ENCODE results near the gene PARD6B. TPM values are rescaled to one million over a fixed set of nuclear protein-coding genes. Genes with fewer than 3 reads are reported as not detected.

PARD6B gene
- total and polyA plus RNA-seq, 2 of the 13 experiments (the other 11 are each of a cell fraction or from before 2014, with no cell fraction given), result 6.9 to 22.2 TPM

DNA sequence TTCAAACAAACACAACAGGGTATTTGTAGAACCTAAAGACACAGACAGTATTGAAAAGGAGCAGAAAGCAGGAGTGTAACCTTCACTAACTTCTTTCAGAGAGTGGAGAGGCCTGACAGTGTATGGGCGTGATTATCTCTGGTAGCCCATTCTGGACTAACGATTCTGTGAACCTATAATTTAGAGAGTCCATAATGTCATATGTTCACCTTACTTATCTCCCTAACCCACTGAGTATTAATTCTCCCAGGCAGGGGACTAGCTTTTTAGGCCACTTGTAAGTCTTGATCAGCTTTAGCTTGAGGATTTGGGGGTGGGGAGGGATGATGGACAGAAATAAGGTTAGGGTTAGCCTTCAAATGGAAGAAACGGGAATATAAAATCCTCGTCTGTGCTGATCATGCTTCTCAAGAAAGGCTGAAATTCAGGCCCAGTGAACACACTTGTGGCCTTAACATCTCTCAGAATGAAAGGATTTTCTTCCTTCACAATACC, 2.8 kb upstream of the PARD6B start (continued):
- no peak for TF ChIP-seq TARDBP (CRISPR knock-in tag; IDR thresholded peaks at IDR 0.05)
- TF ChIP-seq THAP11 (CRISPR knock-in tag; IDR thresholded peaks at IDR 0.05), result peak; percentile 9; the same call in 1 of the 2 replicates
- TF ChIP-seq EED (CRISPR knock-in tag; IDR thresholded peaks at IDR 0.05), result no peak
- no peak for TF ChIP-seq RBFOX2 (IDR thresholded peaks at IDR 0.05; ENCODE audit: low read depth, low read length)
- TF ChIP-seq ZIK1 (CRISPR knock-in tag; IDR thresholded peaks at IDR 0.05; ENCODE audit: borderline replicate concordance, low read depth), result no peak
- no peak for TF ChIP-seq ZZZ3 (CRISPR knock-in tag; IDR thresholded peaks at IDR 0.05; ENCODE audit: borderline replicate concordance)
- no peak for TF ChIP-seq ZNF234 (CRISPR knock-in tag; conservative IDR thresholded peaks at IDR 0.05)
- no peak for TF ChIP-seq ZBTB3 (CRISPR knock-in tag; IDR thresholded peaks at IDR 0.05; ENCODE audit: borderline replicate concordance, low read depth)
- no peak for TF ChIP-seq SUZ12 (IDR thresholded peaks at IDR 0.05; ENCODE audit: low read depth, low read length)
- no peak for TF ChIP-seq BHLHE40 (IDR thresholded peaks at IDR 0.05; ENCODE audit: low read length)
- no peak for TF ChIP-seq BRCA1 (CRISPR knock-in tag; IDR thresholded peaks at IDR 0.05)

DNA sequence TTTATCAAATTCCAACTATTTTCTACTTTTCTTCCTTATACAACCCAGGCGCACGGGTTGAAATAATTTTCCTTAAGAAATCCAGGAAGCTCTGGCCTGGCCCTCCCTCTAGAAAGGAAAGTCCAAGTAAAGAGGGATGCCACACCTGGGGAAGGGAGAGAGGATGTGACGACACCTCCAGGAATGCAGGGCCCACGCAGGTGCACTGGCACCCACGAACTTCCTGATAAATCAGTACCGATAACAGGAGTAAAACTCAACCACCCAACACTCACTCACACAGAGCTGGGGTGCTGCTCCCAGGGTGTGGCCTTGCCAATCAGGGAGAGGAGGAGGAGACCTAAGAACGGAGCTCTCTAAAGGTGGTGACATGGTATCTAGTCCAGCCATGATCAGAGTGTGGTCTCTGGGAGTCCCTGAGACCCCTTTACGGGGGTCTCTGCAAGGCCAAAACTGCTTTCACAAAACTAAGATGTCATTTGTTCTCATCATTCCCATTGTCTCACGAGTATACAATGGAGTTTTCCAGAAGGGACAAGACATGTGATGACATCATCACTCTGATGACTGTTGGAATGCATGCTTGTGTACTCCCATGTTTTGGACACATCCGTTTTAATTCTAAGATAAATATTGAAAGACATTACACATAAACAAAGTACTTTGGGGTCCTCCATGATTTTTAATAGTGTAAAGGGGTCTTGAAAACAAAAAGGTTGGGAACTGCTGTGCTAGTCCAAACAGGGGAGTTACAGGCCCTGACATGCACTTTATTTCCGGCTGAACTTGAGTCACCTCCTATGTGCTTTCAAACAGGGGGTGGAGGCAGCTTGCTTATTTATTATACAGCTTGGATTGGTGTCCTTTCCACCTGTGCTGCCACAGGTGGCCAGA, 2.2 kb upstream of the PARD6B start:
- CTCF ChIA-PET (ENCODE audit: low intra/inter-chr PET ratio, low total read pairs), result no interaction called here
- POLR2A ChIA-PET, result interaction anchor here (0.7 to 3.5 kb wide), 14 partner anchors 12 to 230 kb away, joined by 3 to 65 read pairs (median 4); no protein-coding TSS in a partner anchor
- H3K4me1 ChIP-seq (ENCODE audit: insufficient read depth, low read length), result peaks cover 76% of the 10 kb centered on the region
- FAIRE-seq (no peak), ATAC-seq (no peak), DNase-seq (ENCODE audit: low spot score) (peak; percentile 75)
- intact Hi-C loops (cut with micrococcal nuclease; ENCODE audit: unreplicated experiment), result loop anchor here (5.0 kb wide), 1 partner anchor 82 kb away; no protein-coding TSS in a partner anchor
- H3K79me2 ChIP-seq (ENCODE audit: insufficient read depth, low read length), result peaks cover 28% of the 10 kb centered on the region
- H3K4me3 ChIP-seq (replicated peaks in 1 of 3; ENCODE audit: insufficient read depth in 1 of 3, low read depth in 2 of 3, low read length in 3 of 3), result peak overlapping the region; percentile 73 to 87 (median 75)
- peak overlapping the region; percentile 99 for H3K4me2 ChIP-seq (ENCODE audit: low read depth, low read length)
- peak overlapping the region; percentile 74 for H3K9ac ChIP-seq (ENCODE audit: insufficient read depth, low read depth, low read length)
- no TSS peak for BruUV-seq (replicated peaks)
- no peaks in the 10 kb centered on the region for H3K9me3 ChIP-seq (ENCODE audit: low read length)
- in situ Hi-C loops (cut with HindIII; ENCODE audit: extremely low pct_ligation_motif_present, low pct_unique_long_range_greater_than_20kb), result loop anchor here (25.0 kb wide), 1 partner anchor 92 kb away; no protein-coding TSS in a partner anchor
- no peaks in the 10 kb centered on the region; a peak in 1 of 5 replicates for H3K27me3 ChIP-seq (ENCODE audit: control insufficient read depth in 1 of 2, insufficient read depth in 2 of 2, low read length in 2 of 2)
- peak overlapping the region; percentile 66 for H3K27ac ChIP-seq (ENCODE audit: extremely low read length, insufficient read depth, low read length)
- 12% methylated on average over 11 of the region's 11 CpGs for WGBS (ENCODE audit: low lambda C conversion rate)
- H2AFZ ChIP-seq (ENCODE audit: low read length), result peak overlapping the region; percentile 67
- no peaks in the 10 kb centered on the region for H3K36me3 ChIP-seq (replicated peaks in 1 of 2; ENCODE audit: control insufficient read depth in 1 of 2, insufficient read depth in 2 of 2, low read length in 2 of 2)
- H4K20me1 ChIP-seq (ENCODE audit: insufficient read depth, low read length), result peaks cover 11% of the 10 kb centered on the region
- TF ChIP-seq HCFC1 (IDR thresholded peaks at IDR 0.05; ENCODE audit: low read depth, low read length) (no peak), ZNF614 (CRISPR knock-in tag; IDR thresholded peaks at IDR 0.05; ENCODE audit: borderline replicate concordance) (no peak), PATZ1 (CRISPR knock-in tag; IDR thresholded peaks at IDR 0.05) (no peak), ZNF580 (CRISPR knock-in tag; IDR thresholded peaks at IDR 0.05; ENCODE audit: borderline replicate concordance, low read depth) (0 out of 2 replicates have a peak, but pooled peaks have one; percentile 12), HOXD1 (CRISPR knock-in tag; IDR thresholded peaks at IDR 0.05) (no peak), NR3C1 (CRISPR knock-in tag; IDR thresholded peaks at IDR 0.05) (no peak)
- TF ChIP-seq, protein P1, sequence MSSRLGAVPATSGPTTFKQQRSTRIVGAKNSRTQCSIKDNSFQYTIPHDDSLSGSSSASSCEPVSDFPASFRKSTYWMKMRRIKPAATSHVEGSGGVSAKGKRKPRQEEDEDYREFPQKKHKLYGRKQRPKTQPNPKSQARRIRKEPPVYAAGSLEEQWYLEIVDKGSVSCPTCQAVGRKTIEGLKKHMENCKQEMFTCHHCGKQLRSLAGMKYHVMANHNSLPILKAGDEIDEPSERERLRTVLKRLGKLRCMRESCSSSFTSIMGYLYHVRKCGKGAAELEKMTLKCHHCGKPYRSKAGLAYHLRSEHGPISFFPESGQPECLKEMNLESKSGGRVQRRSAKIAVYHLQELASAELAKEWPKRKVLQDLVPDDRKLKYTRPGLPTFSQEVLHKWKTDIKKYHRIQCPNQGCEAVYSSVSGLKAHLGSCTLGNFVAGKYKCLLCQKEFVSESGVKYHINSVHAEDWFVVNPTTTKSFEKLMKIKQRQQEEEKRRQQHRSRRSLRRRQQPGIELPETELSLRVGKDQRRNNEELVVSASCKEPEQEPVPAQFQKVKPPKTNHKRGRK (CRISPR knock-in tag; IDR thresholded peaks at IDR 0.05), result no peak

Data from HepG2 (cell line).